ENCODE data around the gene B3GNT8.

- TF ChIP-seq, protein P1, sequence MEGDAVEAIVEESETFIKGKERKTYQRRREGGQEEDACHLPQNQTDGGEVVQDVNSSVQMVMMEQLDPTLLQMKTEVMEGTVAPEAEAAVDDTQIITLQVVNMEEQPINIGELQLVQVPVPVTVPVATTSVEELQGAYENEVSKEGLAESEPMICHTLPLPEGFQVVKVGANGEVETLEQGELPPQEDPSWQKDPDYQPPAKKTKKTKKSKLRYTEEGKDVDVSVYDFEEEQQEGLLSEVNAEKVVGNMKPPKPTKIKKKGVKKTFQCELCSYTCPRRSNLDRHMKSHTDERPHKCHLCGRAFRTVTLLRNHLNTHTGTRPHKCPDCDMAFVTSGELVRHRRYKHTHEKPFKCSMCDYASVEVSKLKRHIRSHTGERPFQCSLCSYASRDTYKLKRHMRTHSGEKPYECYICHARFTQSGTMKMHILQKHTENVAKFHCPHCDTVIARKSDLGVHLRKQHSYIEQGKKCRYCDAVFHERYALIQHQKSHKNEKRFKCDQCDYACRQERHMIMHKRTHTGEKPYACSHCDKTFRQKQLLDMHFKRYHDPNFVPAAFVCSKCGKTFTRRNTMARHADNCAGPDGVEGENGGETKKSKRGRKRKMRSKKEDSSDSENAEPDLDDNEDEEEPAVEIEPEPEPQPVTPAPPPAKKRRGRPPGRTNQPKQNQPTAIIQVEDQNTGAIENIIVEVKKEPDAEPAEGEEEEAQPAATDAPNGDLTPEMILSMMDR (IDR thresholded peaks at IDR 0.05) = no peak
- no peak for TF ChIP-seq EZH2 (IDR thresholded peaks at IDR 0.05; ENCODE audit: borderline replicate concordance, insufficient read depth, low read depth, low read length, poor library complexity, severe bottlenecking)
Measured at GRCh38 chr19:41384351-41384750, 42.8 kb downstream of the B3GNT8 start.
